SK-N-SH (cell line): ENCODE results near the gene GXYLT2. TPM values are rescaled to one million over a fixed set of nuclear protein-coding genes. Genes with fewer than 3 reads are reported as not detected.

ENCODE experiments used
- CTCF ChIA-PET: fragments of 300-600, 350-600 bp; formaldehyde crosslinking; extraction: SDS; loops from one replicate; lab custom pipeline; 2021; lab: Yijun Ruan, JAX
- POLR2A ChIA-PET: fragments of 350-600 bp; sonication (Branson Sonifier 250); formaldehyde crosslinking; extraction: SDS; loops from one replicate; lab custom pipeline; 2020; ENCODE audit warnings: antibody characterized with exemption, inconsistent platforms; lab: Yijun Ruan, JAX
- DNase-seq: peaks from one replicate; pipeline ENCODE4 v3.0.0; 2012
- H2AFZ ChIP-seq: fragments of 200-600 bp; sonication (generic); 2 replicates; pipeline ENCODE4 v1.8.1; 2016; ENCODE audit warnings: antibody characterized with exemption, mild to moderate bottlenecking, low read depth
- H3F3A ChIP-seq: fragments of 200-600 bp; sonication (generic); replicated peaks from 2 replicates; pipeline ENCODE3; 2016; ENCODE audit warnings: antibody characterized with exemption, mild to moderate bottlenecking; ENCODE audit not compliant: insufficient read depth
- H3K27ac ChIP-seq, 2 experiments: fragments of 200-500 bp in 1 of 2; fragments of 200-600 bp in 1 of 2; sonication (Bioruptor generic) in 1 of 2; sonication (generic), shearing (Covaris generic) in 1 of 2; 2 replicates each; pipeline versions ENCODE4 v1.5.1 to v1.6.1; 2014 to 2016; ENCODE audit warnings: low read depth in 2 of 2, inconsistent platforms in 1 of 2, low read length in 1 of 2, mild to moderate bottlenecking in 1 of 2, mixed read lengths in 1 of 2
- H3K27me3 ChIP-seq: fragments of 200-600 bp; sonication (generic), shearing (Covaris generic); 2 replicates; pipeline ENCODE4 v1.6.1; 2016; ENCODE audit warnings: mixed run types; ENCODE audit not compliant: insufficient read depth
- H3K36me3 ChIP-seq, 2 experiments: fragments of 200-500 bp in 1 of 2; fragments of 200-600 bp in 1 of 2; sonication (Bioruptor generic) in 1 of 2; sonication (generic) in 1 of 2; replicated peaks in 1 of 2; 2 replicates each; pipeline versions ENCODE3 to v1.5.1; 2014 to 2016; ENCODE audit warnings: low read length in 1 of 2, mild to moderate bottlenecking in 1 of 2; ENCODE audit not compliant: insufficient read depth in 2 of 2, control insufficient read depth in 1 of 2
- H3K4me1 ChIP-seq, 2 experiments: fragments of 200-500 bp in 1 of 2; fragments of 200-600 bp in 1 of 2; sonication (Bioruptor generic) in 1 of 2; sonication (generic), shearing (Covaris generic) in 1 of 2; 2 replicates each; pipeline versions ENCODE4 v1.5.1 to v1.6.1; 2014 to 2016; ENCODE audit warnings: low read depth in 1 of 2, low read length in 1 of 2, mixed run types in 1 of 2; ENCODE audit not compliant: insufficient read depth in 2 of 2, control insufficient read depth in 1 of 2
- H3K4me2 ChIP-seq: fragments of 200-600 bp; sonication (generic), shearing (Covaris generic); 2 replicates; pipeline ENCODE4 v1.6.1; 2017; ENCODE audit warnings: mixed run types
- H3K4me3 ChIP-seq, 2 experiments: fragments of 200-500 bp in 1 of 2; fragments of 200-600 bp in 1 of 2; sonication (Bioruptor generic) in 1 of 2; sonication (generic), shearing (Covaris generic) in 1 of 2; 2 replicates each; pipeline versions ENCODE4 v1.5.1 to v1.8.1; 2014 to 2016; ENCODE audit warnings: low read depth in 2 of 2, inconsistent platforms in 1 of 2, low read length in 1 of 2, mild to moderate bottlenecking in 1 of 2, mixed read lengths in 1 of 2, moderate library complexity in 1 of 2
- H3K79me2 ChIP-seq: fragments of 200-600 bp; sonication (generic); 2 replicates; pipeline ENCODE4 v1.8.1; 2017; ENCODE audit warnings: mild to moderate bottlenecking; ENCODE audit not compliant: insufficient read depth
- H3K9ac ChIP-seq: fragments of 200-600 bp; sonication (generic); 2 replicates; pipeline ENCODE4 v1.6.1; 2017; ENCODE audit warnings: mixed run types
- H3K9me2 ChIP-seq: fragments of 200-600 bp; sonication (generic); 2 replicates; pipeline ENCODE4 v1.6.1; 2017; ENCODE audit warnings: mixed run types
- H3K9me3 ChIP-seq: fragments of 200-600 bp; sonication (generic); 2 replicates; pipeline ENCODE4 v1.6.1; 2017; ENCODE audit warnings: mixed run types, mild to moderate bottlenecking, moderate library complexity
- H4K20me1 ChIP-seq: fragments of 200-600 bp; sonication (generic); 2 replicates; pipeline ENCODE4 v1.6.1; 2017; ENCODE audit warnings: mild to moderate bottlenecking, mixed run types; ENCODE audit not compliant: insufficient read depth
- CHD2 ChIP-seq: fragments of 150-350 bp; IDR thresholded peaks from 2 replicates; pipeline ENCODE4 v1.6.1; 2018; ENCODE audit warnings: low read length; ENCODE audit not compliant: partially characterized antibody
- EZH2phosphoT487 ChIP-seq: fragments of 200-600 bp; sonication (generic); IDR thresholded peaks from 2 replicates; pipeline ENCODE4 v1.6.1; 2017; ENCODE audit warnings: low read depth, mixed run types, mild to moderate bottlenecking, antibody characterized with exemption, moderate library complexity, borderline replicate concordance
- FOSL2 ChIP-seq: IDR thresholded peaks from 2 replicates; pipeline ENCODE4 v1.4.0; 2012; ENCODE audit warnings: low read depth, mild to moderate bottlenecking, moderate library complexity, borderline replicate concordance
- FOXM1 ChIP-seq: IDR thresholded peaks from 2 replicates; pipeline ENCODE4 v1.4.0; 2012; ENCODE audit warnings: low read depth, mild to moderate bottlenecking
- IRF3 ChIP-seq: fragments of 150-350 bp; IDR thresholded peaks from 2 replicates; pipeline ENCODE4 v1.6.1; 2016; ENCODE audit warnings: mild to moderate bottlenecking, low read depth, low read length
- MAX ChIP-seq: IDR thresholded peaks from 2 replicates; pipeline ENCODE4 v1.4.0; 2012; ENCODE audit warnings: low read depth
- MXI1 ChIP-seq: IDR thresholded peaks from 2 replicates; pipeline ENCODE4 v1.6.1; 2012; ENCODE audit warnings: mild to moderate bottlenecking, low read depth, low read length, improper control_type of control experiment
- REST ChIP-seq: IDR thresholded peaks from 2 replicates; pipeline ENCODE4 v1.6.1; 2012; ENCODE audit warnings: mild to moderate bottlenecking, low read depth, low read length, moderate library complexity
- RFX5 ChIP-seq: IDR thresholded peaks from 2 replicates; pipeline ENCODE4 v1.6.1; 2012; ENCODE audit warnings: mild to moderate bottlenecking, improper control_type of control experiment, low read length
- RXRA ChIP-seq: IDR thresholded peaks from 2 replicates; pipeline ENCODE4 v1.4.0; 2012; ENCODE audit warnings: low read depth, mild to moderate bottlenecking, borderline replicate concordance
- SIN3A ChIP-seq: IDR thresholded peaks from 2 replicates; pipeline ENCODE4 v1.6.1; 2012; ENCODE audit warnings: low read depth, mild to moderate bottlenecking, low read length, moderate library complexity, borderline replicate concordance
- TAF1 ChIP-seq: IDR thresholded peaks from 2 replicates; pipeline ENCODE4 v1.6.1; 2012; ENCODE audit warnings: low read depth, mild to moderate bottlenecking, low read length, moderate library complexity, borderline replicate concordance
- TEAD4 ChIP-seq: IDR thresholded peaks from 2 replicates; pipeline ENCODE4 v1.4.0; 2012; ENCODE audit warnings: mild to moderate bottlenecking, borderline replicate concordance; ENCODE audit not compliant: insufficient read depth
- USF1 ChIP-seq: IDR thresholded peaks from 2 replicates; pipeline ENCODE4 v1.4.0; 2012; ENCODE audit warnings: low read depth, borderline replicate concordance
- ZBTB33 ChIP-seq: IDR thresholded peaks from 2 replicates; pipeline ENCODE4 v1.4.0; 2012; ENCODE audit warnings: low read depth, borderline replicate concordance
- WGBS: methylation state at CpG from one replicate; pipeline ENCODE4 v1.1.6; 2017; ENCODE audit warnings: low lambda C conversion rate; 5-methylcytosine and 5-hydroxymethylcytosine counted together
- polyA plus RNA-seq, 3 experiments: library from polyadenylated mRNA; depleted of rRNA; stranded (reverse); fragments of >200 nt; gene quantifications; 2 replicates each; pipeline ENCODE4 v1.2.3, GENCODE V29; 2012

The GXYLT2 gene
- polyA plus RNA-seq, 1 of the 3 experiments (the other 2 are of a cell fraction), result 9.1 TPM

GRCh38 chr3:72914383-72914782 is 26.5 kb downstream of the GXYLT2 start:
- no peaks in the 10 kb centered on the region for H3K27me3 ChIP-seq
- no peak for TF ChIP-seq EZH2phosphoT487
- no peak for TF ChIP-seq TEAD4
- TF ChIP-seq RFX5, result no peak
- TF ChIP-seq FOSL2, result no peak
- TF ChIP-seq MAX, result no peak
- no peak for TF ChIP-seq RXRA
- no peak for TF ChIP-seq MXI1
- TF ChIP-seq REST, result no peak
- no peak for TF ChIP-seq USF1
- TF ChIP-seq IRF3, result no peak
- TF ChIP-seq ZBTB33, result no peak
- TF ChIP-seq TAF1, result no peak
- TF ChIP-seq SIN3A, result no peak
- no peak for TF ChIP-seq CHD2
- TF ChIP-seq FOXM1, result no peak
- TF ChIP-seq, all 33 proteins: peak for 0
- H3K9me2 ChIP-seq, result no peaks in the 10 kb centered on the region
- H3K36me3 ChIP-seq, result peaks cover 5% of the 10 kb centered on the region in 2 experiments
- DNase-seq, result no peak
- no peak overlapping the region for H2AFZ ChIP-seq
- H3K9ac ChIP-seq, result no peak overlapping the region
- no peak overlapping the region for H3K27ac ChIP-seq
- no peaks in the 10 kb centered on the region for H3K79me2 ChIP-seq
- no peak overlapping the region for H3K4me2 ChIP-seq
- no peaks in the 10 kb centered on the region for H4K20me1 ChIP-seq
- CTCF ChIA-PET, result interaction anchor here (1.8 to 2.1 kb wide), 2 partner anchors 25 to 171 kb away, joined by 6 to 7 read pairs; no protein-coding TSS in a partner anchor
- peaks cover 3% of the 10 kb centered on the region for H3F3A ChIP-seq
- POLR2A ChIA-PET, result no interaction called here
- WGBS, result 97% methylated on average over 14 of the region's 14 CpGs
- no peaks in the 10 kb centered on the region for H3K9me3 ChIP-seq
- no peaks in the 10 kb centered on the region; a peak in 1 of 4 replicates for H3K4me1 ChIP-seq
- no peak overlapping the region for H3K4me3 ChIP-seq
